ENCODE results near the gene XDH. TPM values are rescaled to one million over a fixed set of nuclear protein-coding genes. Genes with fewer than 3 reads are reported as not detected.

XDH gene
- total and polyA plus RNA-seq, 4 experiments from 2014 or later: not detected

DNA sequence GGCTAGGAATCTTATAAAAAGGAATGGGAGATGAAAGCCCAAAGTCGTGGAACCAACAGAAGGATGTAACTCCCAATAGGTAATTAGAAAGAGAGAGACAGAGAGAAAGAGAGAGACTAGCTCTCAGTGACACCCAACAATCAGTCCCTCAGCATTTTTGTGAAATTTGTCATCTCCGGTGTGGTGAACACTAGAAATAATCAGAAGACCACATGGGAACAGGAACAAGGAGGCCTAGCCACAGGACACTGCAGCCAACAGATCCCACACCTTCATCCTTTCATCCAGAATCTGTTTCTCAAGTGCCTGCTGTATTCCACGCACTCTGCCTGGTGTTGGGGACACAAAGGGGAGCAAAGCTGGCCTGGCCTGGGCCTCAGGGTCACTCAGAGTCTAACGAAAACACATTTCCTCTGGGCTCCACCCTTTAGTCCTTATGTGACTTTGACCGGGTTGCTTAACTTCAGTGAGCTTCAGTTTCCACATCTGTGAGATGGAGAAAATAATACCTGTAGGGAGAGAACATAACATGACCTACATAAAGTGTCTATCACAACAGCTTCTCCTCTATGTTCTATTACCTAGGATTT lies 127.5 kb downstream of the XDH start:
- Mint-ChIP-seq H3K27ac (peak overlapping the region in 1 of 7 donors; percentile 35), H3K36me3 (no peaks in the 10 kb centered on the region), H3K9me3 (no peaks in the 10 kb centered on the region), H3K4me3 (no peak overlapping the region), H3K27me3 (no peaks in the 10 kb centered on the region), H3K4me1 (peaks cover 0 to 5% (median 2%) of the 10 kb centered on the region in 4 donors)
- H3K4me1 ChIP-seq (ENCODE audit: insufficient read depth, low read length): no peaks in the 10 kb centered on the region
- H3K36me3 ChIP-seq (ENCODE audit: insufficient read depth, low read length): no peaks in the 10 kb centered on the region
- intact Hi-C loops (cut with micrococcal nuclease): no loop called here
- H3K4me3 ChIP-seq (ENCODE audit: low read length in 2 of 2): no peak overlapping the region
- ChIA-PET POLR2A (ENCODE audit: partially characterized antibody) (no interaction called here), CTCF (ENCODE audit: partially characterized antibody) (interaction anchor here (1.3 kb wide), 1 partner anchor 575 kb away, joined by 4 read pairs; no protein-coding TSS in a partner anchor)
- H3K9me3 ChIP-seq (ENCODE audit: control insufficient read depth in 1 of 2, low read length in 2 of 2): no peaks in the 10 kb centered on the region
- H3K27ac ChIP-seq (ENCODE audit: low read depth, low read length): no peak overlapping the region
- DNase-seq: no peak
- no peaks in the 10 kb centered on the region for H3K27me3 ChIP-seq (ENCODE audit: insufficient read depth, low read length)

DNA sequence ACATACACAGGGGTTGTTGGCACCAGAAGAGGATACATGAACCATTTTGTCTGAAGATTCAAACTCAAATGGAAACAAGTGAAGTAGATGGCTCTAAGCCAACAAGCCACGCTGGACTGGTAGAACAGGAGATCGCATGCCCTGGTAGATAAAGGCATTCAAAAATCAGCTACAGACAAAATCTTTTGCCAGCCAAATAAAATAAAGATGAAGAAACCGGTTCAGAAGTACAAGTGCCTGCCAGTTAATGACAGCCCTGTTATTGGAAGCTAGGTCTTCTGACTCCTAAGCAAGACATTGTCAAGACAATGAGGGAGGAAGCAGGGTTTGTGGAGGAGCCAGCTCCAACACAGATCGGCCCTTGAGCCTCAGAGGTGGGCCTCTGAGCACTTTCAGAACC lies 128.3 kb downstream of the XDH start:
- H3K4me3 Mint-ChIP-seq: no peak overlapping the region
- ChIA-PET POLR2A (ENCODE audit: partially characterized antibody) (no interaction called here), CTCF (ENCODE audit: partially characterized antibody) (interaction anchor here (1.3 to 1.4 kb wide), 2 partner anchors 10 to 575 kb away, joined by 4 read pairs; no protein-coding TSS in a partner anchor)
- no peaks in the 10 kb centered on the region for H3K36me3 Mint-ChIP-seq
- Histone ChIP-seq H3K9me3 (ENCODE audit: control insufficient read depth in 1 of 2, low read length in 2 of 2) (no peaks in the 10 kb centered on the region), H3K36me3 (ENCODE audit: insufficient read depth, low read length) (no peaks in the 10 kb centered on the region), H3K4me1 (ENCODE audit: insufficient read depth, low read length) (no peaks in the 10 kb centered on the region), H3K27ac (ENCODE audit: low read depth, low read length) (no peak overlapping the region), H3K27me3 (ENCODE audit: insufficient read depth, low read length) (no peaks in the 10 kb centered on the region), H3K4me3 (ENCODE audit: low read length in 2 of 2) (no peak overlapping the region)
- H3K27ac Mint-ChIP-seq: no peak overlapping the region
- no peaks in the 10 kb centered on the region for H3K27me3 Mint-ChIP-seq
- intact Hi-C loops (cut with micrococcal nuclease): no loop called here
- no peaks in the 10 kb centered on the region for H3K9me3 Mint-ChIP-seq
- DNase-seq: no peak
- peaks cover 0 to 5% (median 2%) of the 10 kb centered on the region in 4 donors for H3K4me1 Mint-ChIP-seq

Other genes starting within 250 kb of the XDH start
- gene CAPN14, start 197.2 kb downstream of the XDH start, total RNA-seq: under 1 TPM; 0.53 to 0.61 TPM
- gene CAPN14, start 197.2 kb downstream of the XDH start, polyA plus RNA-seq: under 1 TPM; 0.16 to 0.36 TPM
- gene EHD3, start 180.6 kb downstream of the XDH start, total RNA-seq: 1 to 10 TPM; 4.0 to 4.4 TPM
- 1 to 10 TPM; 2.3 to 4.3 TPM for gene EHD3, start 180.6 kb downstream of the XDH start, polyA plus RNA-seq
- gene SRD5A2, start 166.2 kb upstream of the XDH start, total RNA-seq: not detected
- gene SRD5A2, start 166.2 kb upstream of the XDH start, polyA plus RNA-seq: not detected

Data from CD4-positive, alpha-beta memory T cell (primary cell).